HG02759 (cell line): ENCODE measurements around the gene ATP2C2.
"Not testable (repeated sequence)": the region's sequence is repeated elsewhere in the genome, so short reads cannot be mapped to it uniquely, and the experiment has no call there.

Experiments used
- ATAC-seq: cut with Tn5 transposase; IDR thresholded peaks from one replicate; pipeline ENCODE4 v1.9.1; 2021; ENCODE audit warnings: mild to moderate bottlenecking, moderate library complexity; ENCODE audit not compliant: unreplicated experiment

Gene ATP2C2

GRCh38 chr16:84392031-84392360, 23.7 kb downstream of the ATP2C2 start:
- no peak for ATAC-seq

DNA sequence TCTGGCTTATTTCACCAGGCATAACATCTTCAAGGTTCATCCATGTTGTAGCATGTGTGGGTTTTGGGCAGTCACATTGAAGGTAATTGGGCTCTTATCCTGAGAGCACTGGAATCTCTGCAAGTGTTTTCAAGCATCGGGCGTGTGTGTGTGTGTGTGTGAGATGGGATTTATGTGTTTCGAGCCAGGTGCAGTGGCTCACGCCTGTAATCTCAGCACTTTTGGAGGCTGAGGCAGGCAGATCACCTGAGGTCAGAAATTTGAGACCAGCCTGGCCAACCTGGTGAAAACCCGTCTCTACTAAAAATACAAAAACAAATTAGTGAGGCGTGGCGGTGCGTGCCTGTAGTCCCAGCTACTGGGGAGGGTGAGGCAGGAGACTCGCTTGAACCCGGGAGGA, 27.7 kb downstream of the ATP2C2 start:
- not testable (repeated sequence) for ATAC-seq

DNA sequence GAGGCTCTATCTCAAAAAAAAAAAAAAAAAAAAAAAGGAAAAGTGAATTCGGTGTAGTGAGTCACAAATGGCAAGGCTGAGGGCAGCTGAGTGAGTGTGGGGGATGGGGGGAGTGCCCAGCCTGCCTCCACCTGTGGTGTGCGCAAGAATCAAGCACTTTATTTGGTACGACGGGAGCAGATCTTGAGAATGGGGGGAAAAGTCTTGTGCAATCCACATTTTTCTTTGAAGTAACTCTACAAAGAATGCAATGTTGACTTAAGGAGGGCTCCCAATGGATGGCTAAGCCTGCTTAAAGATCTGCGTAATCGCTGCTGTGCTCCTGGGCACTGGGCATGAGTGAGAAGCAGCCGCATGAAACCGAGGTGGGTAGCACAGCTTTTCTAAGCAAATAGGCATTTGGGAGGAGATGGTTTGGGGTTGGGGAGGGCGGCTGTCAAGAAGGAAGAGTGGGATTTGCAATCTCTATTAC, 28.2 kb downstream of the ATP2C2 start:
- ATAC-seq: no peak

GRCh38 chr16:84397090-84397489, 28.8 kb downstream of the ATP2C2 start:
- no peak for ATAC-seq

DNA sequence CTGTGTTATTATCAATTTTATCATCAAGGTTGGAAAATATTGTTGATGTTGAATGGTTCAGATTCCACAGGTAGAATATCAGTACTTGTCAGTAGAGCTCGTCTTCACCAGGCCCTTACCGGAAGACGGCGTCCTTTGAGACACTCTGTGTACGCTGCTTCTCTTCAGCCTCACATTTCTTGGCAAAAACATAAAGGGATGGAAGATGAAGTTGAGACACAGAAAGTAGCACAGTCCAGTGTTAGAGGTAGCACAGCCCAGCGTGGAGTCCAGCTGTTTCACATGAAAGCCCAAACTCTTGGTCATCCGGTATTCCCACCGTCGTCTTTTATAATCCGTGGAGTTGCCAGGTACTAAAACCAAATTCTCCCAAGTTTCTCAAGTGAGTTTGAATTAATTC, 30.4 kb downstream of the ATP2C2 start:
- ATAC-seq: no peak

GRCh38 chr16:84399912-84400311, 31.6 kb downstream of the ATP2C2 start:
- not testable (repeated sequence) for ATAC-seq

DNA sequence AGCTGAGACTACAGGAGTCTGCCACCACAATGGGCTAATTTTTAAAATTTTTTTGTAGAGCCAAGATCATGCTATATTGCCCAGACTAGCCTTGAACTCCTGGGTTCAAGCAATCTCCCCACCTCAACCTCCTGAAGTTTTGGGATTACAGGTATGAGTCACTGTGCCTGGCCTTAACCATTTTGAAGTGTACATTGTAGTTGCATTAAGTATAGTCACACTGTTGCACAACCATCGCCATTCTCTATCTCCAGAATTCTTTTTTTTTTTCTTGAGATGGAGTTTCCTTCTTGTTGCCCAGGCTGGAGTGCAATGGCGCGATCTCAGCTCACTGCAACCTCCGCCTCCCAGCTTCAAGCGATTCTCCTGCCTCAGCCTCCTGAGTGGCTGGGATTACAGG, 35.1 kb downstream of the ATP2C2 start:
- ATAC-seq: not testable (repeated sequence)

GRCh38 chr16:84404324-84404723, 36.0 kb downstream of the ATP2C2 start:
- ATAC-seq: no peak

GRCh38 chr16:84404936-84405639, 36.8 kb downstream of the ATP2C2 start:
- no peak for ATAC-seq

DNA sequence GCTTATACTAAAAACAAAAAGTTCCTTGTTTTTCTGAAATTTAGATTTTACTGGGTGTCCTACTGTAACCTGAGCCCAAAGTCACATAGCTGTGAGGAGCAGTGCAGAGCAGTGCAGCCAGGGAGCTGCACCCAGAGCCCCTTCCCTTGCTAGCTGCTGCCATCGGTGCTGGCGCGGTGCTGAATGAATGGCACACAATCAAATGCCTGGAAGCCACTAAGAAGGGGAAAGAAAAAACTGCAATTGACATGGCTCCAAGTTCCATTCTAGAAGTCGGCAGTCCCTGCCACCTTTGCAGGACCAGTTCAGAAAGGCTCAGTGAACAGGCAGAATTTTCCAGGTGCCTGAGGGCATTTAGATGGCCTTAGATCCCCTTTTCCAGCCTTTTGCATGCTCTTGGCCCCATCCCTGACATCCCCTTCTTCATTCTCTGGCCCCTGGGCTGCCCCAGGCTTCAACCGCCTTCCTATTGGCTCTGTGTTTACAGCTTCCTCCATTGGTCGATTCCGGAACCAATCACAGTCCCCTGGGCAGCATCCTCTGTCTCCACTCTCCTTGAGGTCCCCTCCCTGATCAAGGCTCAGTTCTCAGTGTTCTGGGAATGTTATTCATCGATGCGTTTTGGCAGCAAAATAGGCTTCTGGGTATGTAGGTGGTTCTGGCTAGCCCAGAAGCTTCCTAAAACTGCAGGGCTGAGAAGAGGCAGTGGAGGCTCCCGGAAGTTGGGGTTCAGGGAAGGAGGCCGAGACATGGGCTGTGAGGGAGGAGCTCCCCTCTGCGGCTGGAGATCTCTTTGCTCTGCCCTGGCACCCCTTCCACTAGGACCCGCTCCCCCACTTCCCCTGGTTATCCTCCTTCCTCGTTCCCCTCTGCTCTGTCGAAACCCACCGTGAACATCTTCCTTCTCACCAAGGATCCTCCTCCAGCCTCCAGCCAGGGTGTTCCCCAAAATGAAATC, 37.9 kb downstream of the ATP2C2 start:
- no peak for ATAC-seq

DNA sequence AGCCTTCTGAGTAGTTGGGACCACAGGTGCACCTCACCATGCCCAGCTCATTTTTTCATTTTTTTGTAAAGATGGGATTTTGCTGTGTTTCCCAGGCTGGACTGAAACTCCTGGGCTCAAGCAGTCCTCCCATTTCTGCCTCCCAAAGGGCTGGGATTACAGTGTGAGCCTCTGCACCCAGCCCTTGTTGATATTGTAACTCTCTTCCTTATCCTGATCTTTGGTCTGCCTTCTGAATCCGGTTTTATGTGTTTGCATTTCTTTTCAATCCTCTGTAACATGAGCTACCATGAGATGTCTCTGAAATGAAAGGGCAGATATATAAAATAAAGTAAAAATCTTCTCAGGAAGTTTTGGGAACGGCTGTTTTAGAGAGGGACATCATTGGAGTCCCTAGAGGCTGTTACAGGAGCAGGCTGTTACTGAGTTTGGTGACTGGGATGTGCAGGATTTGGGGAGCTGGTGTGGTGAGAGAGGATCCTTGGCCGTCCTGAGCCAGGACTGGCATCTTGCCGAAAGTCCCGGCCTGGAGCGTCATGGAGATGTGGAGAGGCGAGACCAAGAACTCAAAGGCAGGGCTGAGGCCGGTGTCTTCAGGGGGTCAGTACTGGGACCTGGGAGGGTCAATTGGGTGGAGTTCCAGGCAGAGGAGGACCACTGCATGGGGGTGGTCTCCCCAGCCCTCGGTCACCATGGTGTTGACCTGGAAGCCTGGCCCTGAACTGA, 39.4 kb downstream of the ATP2C2 start:
- no peak for ATAC-seq

GRCh38 chr16:84408314-84408690, 40.0 kb downstream of the ATP2C2 start:
- no peak for ATAC-seq

- ATAC-seq: no peak
Measured at GRCh38 chr16:84408856-84409255, 40.5 kb downstream of the ATP2C2 start.

- ATAC-seq: no peak
Measured at GRCh38 chr16:84410361-84411138, 42.2 kb downstream of the ATP2C2 start.

GRCh38 chr16:84411768-84412167, 43.4 kb downstream of the ATP2C2 start:
- ATAC-seq: no peak

- ATAC-seq: no peak
Measured at GRCh38 chr16:84412262-84412661, 43.9 kb downstream of the ATP2C2 start.

GRCh38 chr16:84413244-84414004, 45.1 kb downstream of the ATP2C2 start:
- no peak for ATAC-seq

- ATAC-seq: no peak
Measured at GRCh38 chr16:84414789-84415326, 46.5 kb downstream of the ATP2C2 start.

GRCh38 chr16:84416407-84417321, 48.3 kb downstream of the ATP2C2 start:
- ATAC-seq: no peak
